ENCODE results near the gene COL16A1. TPM values are rescaled to one million over a fixed set of nuclear protein-coding genes. Genes with fewer than 3 reads are reported as not detected.

The COL16A1 gene
- total RNA-seq, 4 donors from 2014 or later = 147 to 311 (median 212) TPM

GRCh38 chr1:31727195-31727594 is 23.4 kb upstream of the COL16A1 start:
- no peak for TF ChIP-seq EP300 (IDR thresholded peaks at IDR 0.05)
- no peak for TF ChIP-seq CTCF (IDR thresholded peaks at IDR 0.05)
- no peak for TF ChIP-seq POLR2A (IDR thresholded peaks at IDR 0.05)
- WGBS, 2 donors = 94 to 96% methylated on average over 14 of the region's 14 CpGs
- H3K36me3 ChIP-seq = no peaks in the 10 kb centered on the region

DNA sequence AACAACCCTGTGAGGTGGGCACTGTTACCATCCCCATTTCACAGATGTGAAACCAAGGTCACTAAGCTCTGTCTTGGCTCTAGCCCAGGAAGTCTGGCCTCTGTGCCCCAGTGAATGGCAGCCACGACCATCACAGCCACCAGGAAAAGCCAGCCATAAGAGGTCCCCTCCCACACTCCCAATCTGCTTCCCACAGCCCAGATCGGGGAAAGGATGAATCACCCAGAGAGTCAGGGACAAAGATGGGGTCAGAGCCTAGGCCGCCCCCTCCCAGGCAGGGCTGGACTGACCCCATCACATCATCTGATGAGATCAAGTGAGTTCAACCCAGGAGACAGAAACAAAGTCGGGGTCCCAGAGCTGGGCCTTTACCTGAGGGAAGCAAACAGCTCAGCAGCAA is 22.9 kb upstream of the COL16A1 start:
- no peaks in the 10 kb centered on the region for H3K9me3 ChIP-seq
- 18 to 58% methylated on average over 4 of the region's 4 CpGs for WGBS, 2 donors
- TF ChIP-seq CTCF (IDR thresholded peaks at IDR 0.05) (no peak), EP300 (IDR thresholded peaks at IDR 0.05) (no peak), POLR2A (IDR thresholded peaks at IDR 0.05) (no peak)
- no peak for DNase-seq (ENCODE audit: low spot score in 2 of 2)
- H3K4me1 ChIP-seq = no peaks in the 10 kb centered on the region
- no peak overlapping the region for H3K27ac ChIP-seq
- no peaks in the 10 kb centered on the region for H3K27me3 ChIP-seq
- no peaks in the 10 kb centered on the region for H3K36me3 ChIP-seq
- H3K4me3 ChIP-seq = no peak overlapping the region

More at GRCh38 chr1:31727195-31727594, 23.4 kb upstream of the COL16A1 start:
- Histone ChIP-seq H3K4me1 (no peaks in the 10 kb centered on the region), H3K27ac (no peak overlapping the region), H3K9me3 (no peaks in the 10 kb centered on the region), H3K27me3 (no peaks in the 10 kb centered on the region), H3K4me3 (no peak overlapping the region)
- DNase-seq (ENCODE audit: low spot score in 2 of 2) = no peak

- TF ChIP-seq POLR2A (IDR thresholded peaks at IDR 0.05) (no peak), EP300 (IDR thresholded peaks at IDR 0.05) (no peak), CTCF (IDR thresholded peaks at IDR 0.05) (no peak)
- Histone ChIP-seq H3K9me3 (no peaks in the 10 kb centered on the region), H3K27me3 (peaks cover 0 to 3% of the 10 kb centered on the region in 2 donors), H3K4me1 (no peaks in the 10 kb centered on the region), H3K4me3 (no peak overlapping the region), H3K36me3 (no peaks in the 10 kb centered on the region), H3K27ac (no peak overlapping the region)
- WGBS, 2 donors = 70 to 72% methylated on average over 12 of the region's 12 CpGs
- DNase-seq (ENCODE audit: low spot score in 2 of 2) = no peak
Measured at GRCh38 chr1:31725777-31726535, 22.1 kb upstream of the COL16A1 start.

DNA sequence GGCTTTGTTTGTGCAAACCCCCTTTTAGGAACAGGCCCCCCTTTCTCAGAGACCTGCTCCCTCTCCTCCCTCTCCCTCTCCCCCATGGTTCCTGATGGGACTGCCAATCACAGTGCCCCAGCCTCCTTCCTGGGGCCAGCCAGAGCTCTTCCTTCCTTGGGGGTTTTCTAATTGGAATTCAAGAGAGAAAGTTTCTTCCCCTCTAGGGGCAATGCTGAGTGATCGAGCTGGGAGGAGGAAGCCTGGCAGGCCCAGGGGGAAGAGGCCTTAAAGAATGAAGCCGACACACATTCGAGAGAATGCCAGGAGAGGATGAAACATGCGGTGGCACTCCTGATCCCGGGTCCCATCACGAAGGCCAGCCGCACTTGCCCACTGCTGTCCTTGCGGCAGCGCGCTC is 21.3 kb upstream of the COL16A1 start:
- DNase-seq (ENCODE audit: low spot score in 2 of 2) = no peak
- H3K27ac ChIP-seq = no peak overlapping the region
- TF ChIP-seq CTCF (IDR thresholded peaks at IDR 0.05) (no peak), POLR2A (IDR thresholded peaks at IDR 0.05) (no peak), EP300 (IDR thresholded peaks at IDR 0.05) (no peak)
- no peaks in the 10 kb centered on the region for H3K36me3 ChIP-seq
- no peak overlapping the region for H3K4me3 ChIP-seq
- no peaks in the 10 kb centered on the region for H3K4me1 ChIP-seq
- WGBS, 2 donors = 79 to 86% methylated on average over 9 to 10 of the region's 10 CpGs
- H3K27me3 ChIP-seq = peaks cover 0 to 3% of the 10 kb centered on the region in 2 donors
- no peaks in the 10 kb centered on the region for H3K9me3 ChIP-seq

- WGBS, 2 donors = 48 to 52% methylated on average over 5 of the region's 5 CpGs
- Histone ChIP-seq H3K27me3 (peaks cover 0 to 3% of the 10 kb centered on the region in 2 donors), H3K36me3 (no peaks in the 10 kb centered on the region), H3K9me3 (no peaks in the 10 kb centered on the region), H3K27ac (no peak overlapping the region), H3K4me3 (no peak overlapping the region), H3K4me1 (no peaks in the 10 kb centered on the region)
- no peak for TF ChIP-seq CTCF (IDR thresholded peaks at IDR 0.05)
- no peak for TF ChIP-seq EP300 (IDR thresholded peaks at IDR 0.05)
- no peak for TF ChIP-seq POLR2A (IDR thresholded peaks at IDR 0.05)
- DNase-seq (ENCODE audit: low spot score in 2 of 2) = peak; percentile 38 to 62
Measured at GRCh38 chr1:31723828-31724359, 20.1 kb upstream of the COL16A1 start.

Data from tibial nerve (tissue), 4 donors.